ENCODE data around the gene VAT1. TPM values are rescaled to one million over a fixed set of nuclear protein-coding genes. Genes with fewer than 3 reads are reported as not detected.

The VAT1 gene
- total and polyA plus RNA-seq, 2 of the 13 experiments (the other 11 are each of a cell fraction or from before 2014, with no cell fraction given): 143 to 205 TPM

DNA sequence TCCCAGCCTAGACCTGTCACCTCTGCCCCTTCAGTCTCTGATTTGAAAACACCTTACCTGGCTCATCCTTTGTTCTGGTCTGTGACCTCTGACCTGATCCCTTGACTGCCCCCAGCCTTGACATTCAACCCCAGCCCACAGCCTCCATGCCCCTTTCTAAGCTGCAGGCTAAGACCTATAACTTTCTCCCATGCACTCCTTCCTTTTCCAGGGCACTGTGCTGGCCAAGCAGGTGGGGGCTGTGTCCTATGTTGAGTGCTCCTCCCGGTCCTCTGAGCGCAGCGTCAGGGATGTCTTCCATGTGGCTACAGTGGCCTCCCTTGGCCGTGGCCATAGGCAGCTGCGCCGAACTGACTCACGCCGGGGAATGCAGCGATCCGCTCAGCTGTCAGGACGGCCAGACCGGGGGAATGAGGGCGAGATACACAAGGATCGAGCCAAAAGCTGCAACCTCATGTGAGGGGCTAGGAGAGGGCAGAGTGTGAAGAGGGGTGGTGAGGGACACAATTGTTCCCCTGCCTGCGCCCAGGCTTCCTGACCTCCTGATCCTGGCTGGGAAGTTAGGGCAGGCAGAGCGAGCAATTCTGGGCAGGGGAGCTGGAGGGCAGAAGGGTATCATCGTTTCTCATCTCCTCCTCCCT lies 6.2 kb upstream of the VAT1 start (continued):
- TF ChIP-seq, protein P1, sequence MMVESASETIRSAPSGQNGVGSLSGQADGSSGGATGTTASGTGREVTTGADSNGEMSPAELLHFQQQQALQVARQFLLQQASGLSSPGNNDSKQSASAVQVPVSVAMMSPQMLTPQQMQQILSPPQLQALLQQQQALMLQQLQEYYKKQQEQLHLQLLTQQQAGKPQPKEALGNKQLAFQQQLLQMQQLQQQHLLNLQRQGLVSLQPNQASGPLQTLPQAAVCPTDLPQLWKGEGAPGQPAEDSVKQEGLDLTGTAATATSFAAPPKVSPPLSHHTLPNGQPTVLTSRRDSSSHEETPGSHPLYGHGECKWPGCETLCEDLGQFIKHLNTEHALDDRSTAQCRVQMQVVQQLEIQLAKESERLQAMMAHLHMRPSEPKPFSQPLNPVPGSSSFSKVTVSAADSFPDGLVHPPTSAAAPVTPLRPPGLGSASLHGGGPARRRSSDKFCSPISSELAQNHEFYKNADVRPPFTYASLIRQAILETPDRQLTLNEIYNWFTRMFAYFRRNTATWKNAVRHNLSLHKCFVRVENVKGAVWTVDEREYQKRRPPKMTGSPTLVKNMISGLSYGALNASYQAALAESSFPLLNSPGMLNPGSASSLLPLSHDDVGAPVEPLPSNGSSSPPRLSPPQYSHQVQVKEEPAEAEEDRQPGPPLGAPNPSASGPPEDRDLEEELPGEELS (CRISPR knock-in tag; IDR thresholded peaks at IDR 0.05): no peak
- TF ChIP-seq FOSL2 (CRISPR knock-in tag; IDR thresholded peaks at IDR 0.05) (peak; percentile 74), TEAD3 (CRISPR knock-in tag; optimal IDR thresholded peaks at IDR 0.05; ENCODE audit: borderline replicate concordance) (peak; percentile 32), MTA1 (CRISPR knock-in tag; IDR thresholded peaks at IDR 0.05; ENCODE audit: borderline replicate concordance) (peak; percentile 63; the same call in 1 of the 2 replicates), SSRP1 (CRISPR knock-in tag; IDR thresholded peaks at IDR 0.05) (0 out of 2 replicates have a peak, but pooled peaks have one; percentile 75), ZNF274 (CRISPR knock-in tag; IDR thresholded peaks at IDR 0.05) (peak; percentile 78; the same call in 1 of the 2 replicates)
- TF ChIP-seq, protein P2, sequence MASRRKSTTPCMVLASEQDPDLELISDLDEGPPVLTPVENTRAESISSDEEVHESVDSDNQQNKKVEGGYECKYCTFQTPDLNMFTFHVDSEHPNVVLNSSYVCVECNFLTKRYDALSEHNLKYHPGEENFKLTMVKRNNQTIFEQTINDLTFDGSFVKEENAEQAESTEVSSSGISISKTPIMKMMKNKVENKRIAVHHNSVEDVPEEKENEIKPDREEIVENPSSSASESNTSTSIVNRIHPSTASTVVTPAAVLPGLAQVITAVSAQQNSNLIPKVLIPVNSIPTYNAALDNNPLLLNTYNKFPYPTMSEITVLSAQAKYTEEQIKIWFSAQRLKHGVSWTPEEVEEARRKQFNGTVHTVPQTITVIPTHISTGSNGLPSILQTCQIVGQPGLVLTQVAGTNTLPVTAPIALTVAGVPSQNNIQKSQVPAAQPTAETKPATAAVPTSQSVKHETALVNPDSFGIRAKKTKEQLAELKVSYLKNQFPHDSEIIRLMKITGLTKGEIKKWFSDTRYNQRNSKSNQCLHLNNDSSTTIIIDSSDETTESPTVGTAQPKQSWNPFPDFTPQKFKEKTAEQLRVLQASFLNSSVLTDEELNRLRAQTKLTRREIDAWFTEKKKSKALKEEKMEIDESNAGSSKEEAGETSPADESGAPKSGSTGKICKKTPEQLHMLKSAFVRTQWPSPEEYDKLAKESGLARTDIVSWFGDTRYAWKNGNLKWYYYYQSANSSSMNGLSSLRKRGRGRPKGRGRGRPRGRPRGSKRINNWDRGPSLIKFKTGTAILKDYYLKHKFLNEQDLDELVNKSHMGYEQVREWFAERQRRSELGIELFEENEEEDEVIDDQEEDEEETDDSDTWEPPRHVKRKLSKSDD (CRISPR knock-in tag; IDR thresholded peaks at IDR 0.05; ENCODE audit: low read depth): peak; percentile 31; the same call in 1 of the 2 replicates
- TF ChIP-seq, protein P3, sequence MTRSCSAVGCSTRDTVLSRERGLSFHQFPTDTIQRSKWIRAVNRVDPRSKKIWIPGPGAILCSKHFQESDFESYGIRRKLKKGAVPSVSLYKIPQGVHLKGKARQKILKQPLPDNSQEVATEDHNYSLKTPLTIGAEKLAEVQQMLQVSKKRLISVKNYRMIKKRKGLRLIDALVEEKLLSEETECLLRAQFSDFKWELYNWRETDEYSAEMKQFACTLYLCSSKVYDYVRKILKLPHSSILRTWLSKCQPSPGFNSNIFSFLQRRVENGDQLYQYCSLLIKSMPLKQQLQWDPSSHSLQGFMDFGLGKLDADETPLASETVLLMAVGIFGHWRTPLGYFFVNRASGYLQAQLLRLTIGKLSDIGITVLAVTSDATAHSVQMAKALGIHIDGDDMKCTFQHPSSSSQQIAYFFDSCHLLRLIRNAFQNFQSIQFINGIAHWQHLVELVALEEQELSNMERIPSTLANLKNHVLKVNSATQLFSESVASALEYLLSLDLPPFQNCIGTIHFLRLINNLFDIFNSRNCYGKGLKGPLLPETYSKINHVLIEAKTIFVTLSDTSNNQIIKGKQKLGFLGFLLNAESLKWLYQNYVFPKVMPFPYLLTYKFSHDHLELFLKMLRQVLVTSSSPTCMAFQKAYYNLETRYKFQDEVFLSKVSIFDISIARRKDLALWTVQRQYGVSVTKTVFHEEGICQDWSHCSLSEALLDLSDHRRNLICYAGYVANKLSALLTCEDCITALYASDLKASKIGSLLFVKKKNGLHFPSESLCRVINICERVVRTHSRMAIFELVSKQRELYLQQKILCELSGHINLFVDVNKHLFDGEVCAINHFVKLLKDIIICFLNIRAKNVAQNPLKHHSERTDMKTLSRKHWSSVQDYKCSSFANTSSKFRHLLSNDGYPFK (CRISPR knock-in tag; IDR thresholded peaks at IDR 0.05; ENCODE audit: borderline replicate concordance): peak; percentile 70; the same call in 1 of the 2 replicates
- TF ChIP-seq, protein P4, sequence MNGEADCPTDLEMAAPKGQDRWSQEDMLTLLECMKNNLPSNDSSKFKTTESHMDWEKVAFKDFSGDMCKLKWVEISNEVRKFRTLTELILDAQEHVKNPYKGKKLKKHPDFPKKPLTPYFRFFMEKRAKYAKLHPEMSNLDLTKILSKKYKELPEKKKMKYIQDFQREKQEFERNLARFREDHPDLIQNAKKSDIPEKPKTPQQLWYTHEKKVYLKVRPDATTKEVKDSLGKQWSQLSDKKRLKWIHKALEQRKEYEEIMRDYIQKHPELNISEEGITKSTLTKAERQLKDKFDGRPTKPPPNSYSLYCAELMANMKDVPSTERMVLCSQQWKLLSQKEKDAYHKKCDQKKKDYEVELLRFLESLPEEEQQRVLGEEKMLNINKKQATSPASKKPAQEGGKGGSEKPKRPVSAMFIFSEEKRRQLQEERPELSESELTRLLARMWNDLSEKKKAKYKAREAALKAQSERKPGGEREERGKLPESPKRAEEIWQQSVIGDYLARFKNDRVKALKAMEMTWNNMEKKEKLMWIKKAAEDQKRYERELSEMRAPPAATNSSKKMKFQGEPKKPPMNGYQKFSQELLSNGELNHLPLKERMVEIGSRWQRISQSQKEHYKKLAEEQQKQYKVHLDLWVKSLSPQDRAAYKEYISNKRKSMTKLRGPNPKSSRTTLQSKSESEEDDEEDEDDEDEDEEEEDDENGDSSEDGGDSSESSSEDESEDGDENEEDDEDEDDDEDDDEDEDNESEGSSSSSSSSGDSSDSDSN (CRISPR knock-in tag; IDR thresholded peaks at IDR 0.05): peak; percentile 74
